Esophagus squamous epithelium (tissue), 4 donors: ENCODE results near the gene FAM171A1.

Source experiments
- CTCF ChIP-seq, 6 experiments: fragments of 450-650 bp in 4 of 6; fragments of 200-600 bp in 2 of 6; sonication (generic) in 2 of 6; IDR thresholded peaks; one replicate each; pipeline ENCODE4 v1.5.1; 2016 to 2019; ENCODE audit warnings: antibody characterized with exemption in 6 of 6, mild to moderate bottlenecking in 4 of 6, moderate library complexity in 4 of 6
- POLR2A ChIP-seq, 4 donors: fragments of 450-650 bp; IDR thresholded peaks; one replicate each; pipeline ENCODE4 v1.6.1; 2017; ENCODE audit warnings: antibody characterized with exemption in 4 of 4, mild to moderate bottlenecking in 4 of 4, moderate library complexity in 3 of 4

DNA sequence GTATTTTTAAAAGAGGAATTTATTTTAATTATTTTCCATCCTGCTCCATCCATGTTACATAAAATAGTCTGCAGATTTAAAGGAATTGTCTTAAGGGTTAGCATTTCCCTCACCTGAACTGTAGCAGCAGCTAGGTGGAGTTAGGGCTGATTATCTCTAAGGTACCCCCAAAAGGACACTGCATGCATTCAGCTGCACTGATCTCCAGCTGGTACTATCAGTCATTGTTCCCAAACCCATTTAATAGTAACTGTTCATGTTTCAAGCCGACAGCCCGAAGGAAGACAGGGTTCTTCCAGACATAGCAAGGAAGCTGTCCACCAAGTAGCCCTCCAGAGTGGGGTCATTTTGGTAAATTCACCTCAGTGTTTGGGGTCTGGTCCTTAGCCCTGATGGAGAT lies 48.7 kb downstream of the FAM171A1 start:
- TF ChIP-seq CTCF (IDR thresholded peaks at IDR 0.05) (no peak), POLR2A (IDR thresholded peaks at IDR 0.05) (no peak)
